T-helper 1 cell treated with Interleukin-12 subunit alpha and Interleukin-12 subunit beta and Interleukin-4 antibody, amounts not matched to agents 30 μg/mL and 1 μg/mL, for 36 hours (primary cell): Measurements from ENCODE around the gene FOXK2.

Experiments
- H3K27ac Mint-ChIP-seq: one replicate; pipeline ENCODE4 v1.8.0; 2021; ENCODE audit warnings: mild to moderate bottlenecking, mixed read lengths
- H3K27me3 Mint-ChIP-seq: one replicate; pipeline ENCODE4 v1.8.0; 2021; ENCODE audit warnings: low read depth, mixed read lengths
- H3K36me3 Mint-ChIP-seq: one replicate; pipeline ENCODE4 v1.8.0; 2021; ENCODE audit warnings: low read depth, mixed read lengths
- H3K4me1 Mint-ChIP-seq: one replicate; pipeline ENCODE4 v1.8.0; 2021; ENCODE audit warnings: low read depth, mixed read lengths
- H3K4me3 Mint-ChIP-seq: one replicate; pipeline ENCODE4 v1.8.0; 2021; ENCODE audit warnings: mild to moderate bottlenecking, moderate library complexity, mixed read lengths
- H3K9me3 Mint-ChIP-seq: one replicate; pipeline ENCODE4 v1.8.0; 2021; ENCODE audit warnings: mixed read lengths

FOXK2 gene

GRCh38 chr17:82518826-82519810, at the start of gene FOXK2:
Gene FOXK2 (plus strand): TSS chr17:82519732. CDS start chr17:82519889, 157 bp downstream.
- H3K4me3 Mint-ChIP-seq: peak within 1 kb of the TSS; percentile 94
- peaks cover 7% of the 10 kb centered on the region for H3K36me3 Mint-ChIP-seq
- peaks cover 8% of the 10 kb centered on the region for H3K27me3 Mint-ChIP-seq
- H3K27ac Mint-ChIP-seq: peak within 1 kb of the TSS; percentile 90
- no peaks in the 10 kb centered on the region for H3K9me3 Mint-ChIP-seq
- peaks cover 14% of the 10 kb centered on the region for H3K4me1 Mint-ChIP-seq

- no peaks in the 10 kb centered on the region for H3K27me3 Mint-ChIP-seq
- H3K4me1 Mint-ChIP-seq: peaks cover 24% of the 10 kb centered on the region
- no peak overlapping the region for H3K27ac Mint-ChIP-seq
- H3K9me3 Mint-ChIP-seq: no peaks in the 10 kb centered on the region
- H3K36me3 Mint-ChIP-seq: peaks cover 48% of the 10 kb centered on the region
- no peak overlapping the region for H3K4me3 Mint-ChIP-seq
Measured at GRCh38 chr17:82470065-82470464, 49.5 kb upstream of the FOXK2 start.

- Mint-ChIP-seq H3K27ac (no peak overlapping the region), H3K4me1 (peaks cover 19% of the 10 kb centered on the region), H3K9me3 (no peaks in the 10 kb centered on the region), H3K36me3 (peaks cover 40% of the 10 kb centered on the region), H3K4me3 (no peak overlapping the region), H3K27me3 (no peaks in the 10 kb centered on the region)
Measured at GRCh38 chr17:82474223-82475010, 45.1 kb upstream of the FOXK2 start.

- Mint-ChIP-seq H3K9me3 (no peaks in the 10 kb centered on the region), H3K4me3 (no peak overlapping the region), H3K36me3 (peaks cover 41% of the 10 kb centered on the region), H3K27me3 (no peaks in the 10 kb centered on the region), H3K27ac (no peak overlapping the region), H3K4me1 (peaks cover 20% of the 10 kb centered on the region)
Measured at GRCh38 chr17:82475458-82475857, 44.1 kb upstream of the FOXK2 start.

- H3K27ac Mint-ChIP-seq: peak overlapping the region; percentile 82
- H3K27me3 Mint-ChIP-seq: no peaks in the 10 kb centered on the region
- peak overlapping the region; percentile 42 for H3K4me3 Mint-ChIP-seq
- H3K9me3 Mint-ChIP-seq: no peaks in the 10 kb centered on the region
- peaks cover 22% of the 10 kb centered on the region for H3K4me1 Mint-ChIP-seq
- peaks cover 41% of the 10 kb centered on the region for H3K36me3 Mint-ChIP-seq
Measured at GRCh38 chr17:82477934-82478333, 41.6 kb upstream of the FOXK2 start.

- H3K9me3 Mint-ChIP-seq: no peaks in the 10 kb centered on the region
- peaks cover 22% of the 10 kb centered on the region for H3K4me1 Mint-ChIP-seq
- peak overlapping the region; percentile 81 for H3K27ac Mint-ChIP-seq
- no peaks in the 10 kb centered on the region for H3K27me3 Mint-ChIP-seq
- peaks cover 40% of the 10 kb centered on the region for H3K36me3 Mint-ChIP-seq
- no peak overlapping the region for H3K4me3 Mint-ChIP-seq
Measured at GRCh38 chr17:82479602-82480001, 39.9 kb upstream of the FOXK2 start.

- no peaks in the 10 kb centered on the region for H3K27me3 Mint-ChIP-seq
- no peak overlapping the region for H3K4me3 Mint-ChIP-seq
- H3K9me3 Mint-ChIP-seq: no peaks in the 10 kb centered on the region
- H3K4me1 Mint-ChIP-seq: peaks cover 24% of the 10 kb centered on the region
- peaks cover 44% of the 10 kb centered on the region for H3K36me3 Mint-ChIP-seq
- no peak overlapping the region for H3K27ac Mint-ChIP-seq
Measured at GRCh38 chr17:82480318-82480717, 39.2 kb upstream of the FOXK2 start.

- H3K4me3 Mint-ChIP-seq: no peak overlapping the region
- H3K4me1 Mint-ChIP-seq: peaks cover 29% of the 10 kb centered on the region
- no peak overlapping the region for H3K27ac Mint-ChIP-seq
- H3K36me3 Mint-ChIP-seq: peaks cover 53% of the 10 kb centered on the region
- H3K9me3 Mint-ChIP-seq: no peaks in the 10 kb centered on the region
- H3K27me3 Mint-ChIP-seq: no peaks in the 10 kb centered on the region
Measured at GRCh38 chr17:82483204-82483660, 36.3 kb upstream of the FOXK2 start.

GRCh38 chr17:82483836-82484235, 35.7 kb upstream of the FOXK2 start:
- no peaks in the 10 kb centered on the region for H3K9me3 Mint-ChIP-seq
- H3K4me1 Mint-ChIP-seq: peaks cover 26% of the 10 kb centered on the region
- H3K36me3 Mint-ChIP-seq: peaks cover 59% of the 10 kb centered on the region
- no peak overlapping the region for H3K4me3 Mint-ChIP-seq
- H3K27me3 Mint-ChIP-seq: no peaks in the 10 kb centered on the region
- H3K27ac Mint-ChIP-seq: no peak overlapping the region

- Mint-ChIP-seq H3K36me3 (peaks cover 48% of the 10 kb centered on the region), H3K4me1 (peaks cover 22% of the 10 kb centered on the region), H3K27ac (peak overlapping the region; percentile 62), H3K4me3 (peak overlapping the region; percentile 31), H3K27me3 (no peaks in the 10 kb centered on the region), H3K9me3 (no peaks in the 10 kb centered on the region)
Measured at GRCh38 chr17:82486231-82487094, 33.1 kb upstream of the FOXK2 start.

GRCh38 chr17:82487910-82488309, 31.6 kb upstream of the FOXK2 start:
- Mint-ChIP-seq H3K4me3 (no peak overlapping the region), H3K4me1 (peaks cover 19% of the 10 kb centered on the region), H3K27ac (no peak overlapping the region), H3K36me3 (peaks cover 43% of the 10 kb centered on the region), H3K27me3 (no peaks in the 10 kb centered on the region), H3K9me3 (no peaks in the 10 kb centered on the region)

GRCh38 chr17:82489117-82489516, 30.4 kb upstream of the FOXK2 start:
- H3K4me3 Mint-ChIP-seq: no peak overlapping the region
- no peaks in the 10 kb centered on the region for H3K27me3 Mint-ChIP-seq
- H3K27ac Mint-ChIP-seq: peak overlapping the region; percentile 55
- H3K36me3 Mint-ChIP-seq: peaks cover 38% of the 10 kb centered on the region
- no peaks in the 10 kb centered on the region for H3K9me3 Mint-ChIP-seq
- peaks cover 23% of the 10 kb centered on the region for H3K4me1 Mint-ChIP-seq

GRCh38 chr17:82489851-82490511, 29.6 kb upstream of the FOXK2 start:
- peaks cover 30% of the 10 kb centered on the region for H3K4me1 Mint-ChIP-seq
- H3K27ac Mint-ChIP-seq: no peak overlapping the region
- no peak overlapping the region for H3K4me3 Mint-ChIP-seq
- H3K27me3 Mint-ChIP-seq: no peaks in the 10 kb centered on the region
- peaks cover 33% of the 10 kb centered on the region for H3K36me3 Mint-ChIP-seq
- no peaks in the 10 kb centered on the region for H3K9me3 Mint-ChIP-seq
